Uterus (tissue), 2 donors: ENCODE data around the gene PERM1.

Experiments
- POLR2A ChIP-seq, 2 donors: fragments of 450-650 bp; IDR thresholded peaks; one replicate each; pipeline ENCODE4 v1.6.1; 2016; ENCODE audit warnings: antibody characterized with exemption in 2 of 2, mild to moderate bottlenecking in 1 of 2, moderate library complexity in 1 of 2
- TF ChIP-seq, protein P1 (sequence below), 4 experiments: fragments of 200-600 bp in 2 of 4; fragments of 450-650 bp in 2 of 4; sonication (generic) in 2 of 4; IDR thresholded peaks; one replicate each; pipeline ENCODE4 v1.5.1; 2016 to 2019; ENCODE audit warnings: antibody characterized with exemption in 4 of 4, mild to moderate bottlenecking in 2 of 4, moderate library complexity in 1 of 4

DNA sequence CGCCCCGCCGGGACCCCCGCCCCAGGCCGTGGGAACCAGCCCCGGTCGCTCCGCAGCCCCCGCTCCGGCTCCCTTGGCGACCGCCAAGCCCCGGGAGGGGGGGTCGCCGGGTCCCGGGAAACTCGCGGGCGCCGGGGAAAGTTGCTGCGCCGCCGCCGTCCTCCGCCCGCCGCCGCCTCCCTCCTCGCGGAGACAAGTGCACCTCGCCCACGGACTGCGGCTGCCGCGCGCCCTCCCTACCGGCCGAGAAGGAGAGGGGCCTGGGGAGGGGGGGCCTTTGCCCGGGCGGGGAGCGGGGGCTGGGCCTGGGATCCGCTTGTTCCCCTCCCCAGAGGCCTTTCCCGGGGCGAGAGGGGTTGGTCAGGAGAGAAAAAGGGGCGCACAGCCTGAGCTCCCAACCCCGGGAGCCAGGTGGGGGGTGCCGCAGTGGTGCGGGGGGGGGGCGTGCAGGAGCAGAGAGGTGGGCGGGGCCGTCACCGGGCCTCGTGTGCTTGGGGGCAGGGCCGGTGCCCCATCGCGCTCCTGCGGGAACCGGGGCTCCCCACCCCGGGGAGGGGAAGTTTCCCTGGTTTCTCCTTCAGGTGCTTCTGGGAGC is 38.6 kb upstream of the PERM1 start:
- TF ChIP-seq, protein P1, sequence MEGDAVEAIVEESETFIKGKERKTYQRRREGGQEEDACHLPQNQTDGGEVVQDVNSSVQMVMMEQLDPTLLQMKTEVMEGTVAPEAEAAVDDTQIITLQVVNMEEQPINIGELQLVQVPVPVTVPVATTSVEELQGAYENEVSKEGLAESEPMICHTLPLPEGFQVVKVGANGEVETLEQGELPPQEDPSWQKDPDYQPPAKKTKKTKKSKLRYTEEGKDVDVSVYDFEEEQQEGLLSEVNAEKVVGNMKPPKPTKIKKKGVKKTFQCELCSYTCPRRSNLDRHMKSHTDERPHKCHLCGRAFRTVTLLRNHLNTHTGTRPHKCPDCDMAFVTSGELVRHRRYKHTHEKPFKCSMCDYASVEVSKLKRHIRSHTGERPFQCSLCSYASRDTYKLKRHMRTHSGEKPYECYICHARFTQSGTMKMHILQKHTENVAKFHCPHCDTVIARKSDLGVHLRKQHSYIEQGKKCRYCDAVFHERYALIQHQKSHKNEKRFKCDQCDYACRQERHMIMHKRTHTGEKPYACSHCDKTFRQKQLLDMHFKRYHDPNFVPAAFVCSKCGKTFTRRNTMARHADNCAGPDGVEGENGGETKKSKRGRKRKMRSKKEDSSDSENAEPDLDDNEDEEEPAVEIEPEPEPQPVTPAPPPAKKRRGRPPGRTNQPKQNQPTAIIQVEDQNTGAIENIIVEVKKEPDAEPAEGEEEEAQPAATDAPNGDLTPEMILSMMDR (IDR thresholded peaks at IDR 0.05) = no peak
- no peak for TF ChIP-seq POLR2A (IDR thresholded peaks at IDR 0.05)
